ENCODE results near the gene PGLYRP2. TPM values are rescaled to one million over a fixed set of nuclear protein-coding genes. Genes with fewer than 3 reads are reported as not detected.

PGLYRP2 gene
- total RNA-seq, 6 donors from 2014 or later: not detected

GRCh38 chr19:15443838-15444237 is 35.5 kb downstream of the PGLYRP2 start:
- Histone ChIP-seq H3K27me3 (no peaks in the 10 kb centered on the region), H3K4me3 (no peak overlapping the region), H3K36me3 (peaks cover 0 to 6% (median 0%) of the 10 kb centered on the region in 4 donors), H3K27ac (no peak overlapping the region), H3K4me1 (peaks cover 2 to 5% (median 4%) of the 10 kb centered on the region in 4 donors), H3K9me3 (no peaks in the 10 kb centered on the region)
- ATAC-seq (ENCODE audit: low FRiP score in 2 of 2) (no peak), DNase-seq (no peak)
- 80 to 84% methylated on average over 10 of the region's 10 CpGs for WGBS, 2 donors
- TF ChIP-seq POLR2A (IDR thresholded peaks at IDR 0.05): no peak
- no peak for TF ChIP-seq EP300 (IDR thresholded peaks at IDR 0.05)
- no peak for TF ChIP-seq POLR2AphosphoS5 (IDR thresholded peaks at IDR 0.05)
- TF ChIP-seq CTCF (IDR thresholded peaks at IDR 0.05): no peak

GRCh38 chr19:15443325-15443724 is 36.0 kb downstream of the PGLYRP2 start:
- H3K27ac ChIP-seq: no peak overlapping the region
- H3K4me1 ChIP-seq: no peaks in the 10 kb centered on the region
- H3K9me3 ChIP-seq: no peaks in the 10 kb centered on the region
- no peak for TF ChIP-seq EP300 (IDR thresholded peaks at IDR 0.05)
- no peak for TF ChIP-seq POLR2AphosphoS5 (IDR thresholded peaks at IDR 0.05)
- no peak for TF ChIP-seq CTCF (IDR thresholded peaks at IDR 0.05)
- no peak for TF ChIP-seq POLR2A (IDR thresholded peaks at IDR 0.05)
- H3K36me3 ChIP-seq: peaks cover 0 to 11% (median 0%) of the 10 kb centered on the region in 4 donors
- H3K4me3 ChIP-seq: no peak overlapping the region
- ATAC-seq (ENCODE audit: low FRiP score in 2 of 2) (no peak), DNase-seq (no peak)
- 96 to 97% methylated on average over 3 of the region's 3 CpGs for WGBS, 2 donors
- H3K27me3 ChIP-seq: no peaks in the 10 kb centered on the region

GRCh38 chr19:15442142-15442920 is 37.0 kb downstream of the PGLYRP2 start:
- TF ChIP-seq CTCF (IDR thresholded peaks at IDR 0.05) (no peak), POLR2A (IDR thresholded peaks at IDR 0.05) (no peak)
- Histone ChIP-seq H3K36me3 (peaks cover 0 to 11% (median 0%) of the 10 kb centered on the region in 4 donors), H3K9me3 (no peaks in the 10 kb centered on the region), H3K4me1 (no peaks in the 10 kb centered on the region), H3K27me3 (no peaks in the 10 kb centered on the region), H3K4me3 (no peak overlapping the region), H3K27ac (no peak overlapping the region)
- no peak for ATAC-seq (ENCODE audit: low FRiP score in 2 of 2)
- no peak for DNase-seq
- WGBS, 2 donors: 83 to 98% methylated on average over 4 to 6 of the region's 13 CpGs

- no peak overlapping the region for H3K4me3 ChIP-seq
- no peaks in the 10 kb centered on the region for H3K9me3 ChIP-seq
- H3K4me1 ChIP-seq: no peaks in the 10 kb centered on the region
- H3K27me3 ChIP-seq: no peaks in the 10 kb centered on the region
- 79 to 83% methylated on average over 3 of the region's 3 CpGs for WGBS, 2 donors
- no peak for TF ChIP-seq CTCF (IDR thresholded peaks at IDR 0.05)
- no peak for TF ChIP-seq POLR2A (IDR thresholded peaks at IDR 0.05)
- TF ChIP-seq EP300 (IDR thresholded peaks at IDR 0.05): no peak
- TF ChIP-seq POLR2AphosphoS5 (IDR thresholded peaks at IDR 0.05): no peak
- H3K36me3 ChIP-seq: peaks cover 0 to 12% (median 2%) of the 10 kb centered on the region in 4 donors
- DNase-seq (no peak), ATAC-seq (ENCODE audit: low FRiP score in 2 of 2) (no peak)
- no peak overlapping the region for H3K27ac ChIP-seq
These were observed 38.0 kb downstream of the PGLYRP2 start for GRCh38 chr19:15441317-15441716.

Measured in upper lobe of left lung (tissue), 6 donors.